ENCODE measurements around the gene NTN1.
A peak's percentile ranks its signal among the peaks of the same experiment; 100 is the strongest.
"Not testable (repeated sequence)": the region's sequence is repeated elsewhere in the genome, so short reads cannot be mapped to it uniquely, and the experiment has no call there.

Gene NTN1

GRCh38 chr17:9021158-9021991, at the start of gene NTN1:
Gene NTN1 (plus strand): TSS chr17:9021510. CDS start chr17:9022374, 864 bp downstream.
- TF ChIP-seq CTCF (IDR thresholded peaks at IDR 0.05; ENCODE audit: control insufficient read depth, insufficient read depth, low read depth, low read length, missing control alignments): no peak
- DNase-seq (ENCODE audit: low read depth): no peak
- peak within 1 kb of the TSS; percentile 41 for H3K4me3 ChIP-seq (ENCODE audit: control insufficient read depth, low read depth, low read length)

- H3K4me3 ChIP-seq (ENCODE audit: control insufficient read depth, low read depth, low read length): no peak overlapping the region
- no peak for TF ChIP-seq CTCF (IDR thresholded peaks at IDR 0.05; ENCODE audit: control insufficient read depth, insufficient read depth, low read depth, low read length, missing control alignments)
- no peak for DNase-seq (ENCODE audit: low read depth)
Observed at GRCh38 chr17:8975091-8975725, 46.1 kb upstream of the NTN1 start.

- no peak overlapping the region for H3K4me3 ChIP-seq (ENCODE audit: control insufficient read depth, low read depth, low read length)
- TF ChIP-seq CTCF (IDR thresholded peaks at IDR 0.05; ENCODE audit: control insufficient read depth, insufficient read depth, low read depth, low read length, missing control alignments): no peak
- DNase-seq (ENCODE audit: low read depth): no peak
Observed at GRCh38 chr17:8976638-8977037, 44.7 kb upstream of the NTN1 start.

GRCh38 chr17:8979715-8980114, 41.6 kb upstream of the NTN1 start:
- no peak for DNase-seq (ENCODE audit: low read depth)
- no peak overlapping the region for H3K4me3 ChIP-seq (ENCODE audit: control insufficient read depth, low read depth, low read length)
- no peak for TF ChIP-seq CTCF (IDR thresholded peaks at IDR 0.05; ENCODE audit: control insufficient read depth, insufficient read depth, low read depth, low read length, missing control alignments)

GRCh38 chr17:8981443-8981842, 39.9 kb upstream of the NTN1 start:
- no peak for DNase-seq (ENCODE audit: low read depth)
- no peak overlapping the region for H3K4me3 ChIP-seq (ENCODE audit: control insufficient read depth, low read depth, low read length)
- TF ChIP-seq CTCF (IDR thresholded peaks at IDR 0.05; ENCODE audit: control insufficient read depth, insufficient read depth, low read depth, low read length, missing control alignments): no peak

- not testable (repeated sequence) for H3K4me3 ChIP-seq (ENCODE audit: control insufficient read depth, low read depth, low read length); DNase-seq (ENCODE audit: low read depth)
Observed at GRCh38 chr17:8984225-8984624, 37.1 kb upstream of the NTN1 start.

- no peak overlapping the region for H3K4me3 ChIP-seq (ENCODE audit: control insufficient read depth, low read depth, low read length)
- no peak for TF ChIP-seq CTCF (IDR thresholded peaks at IDR 0.05; ENCODE audit: control insufficient read depth, insufficient read depth, low read depth, low read length, missing control alignments)
- DNase-seq (ENCODE audit: low read depth): no peak
Observed at GRCh38 chr17:8985054-8985701, 36.1 kb upstream of the NTN1 start.
